NCI-H524 (cell line): ENCODE results near the gene CAP2.

Source experiments
- DNase-seq, 2 experiments: peaks; one replicate each; lab custom pipeline; 2025; lab: John Stamatoyannopoulos, UW

The CAP2 gene

GRCh38 chr6:17392978-17393891 lies at the start of gene CAP2:
Gene CAP2, plus strand, starts transcription at chr6:17393595. Its CDS starts 27,961 bp downstream, at chr6:17421556.
- peak; percentile 75 to 81 for DNase-seq

- no peak for DNase-seq
Observed at GRCh38 chr6:17347012-17347411, 46.4 kb upstream of the CAP2 start.

GRCh38 chr6:17349427-17349826 lies 44.0 kb upstream of the CAP2 start:
- no peak for DNase-seq

GRCh38 chr6:17352302-17352701 lies 41.1 kb upstream of the CAP2 start:
- no peak for DNase-seq

- no peak for DNase-seq
Observed at GRCh38 chr6:17353440-17354175, 39.8 kb upstream of the CAP2 start.

GRCh38 chr6:17354700-17355403 lies 38.5 kb upstream of the CAP2 start:
- DNase-seq, result no peak

GRCh38 chr6:17355404-17355774 lies 38.0 kb upstream of the CAP2 start:
- no peak for DNase-seq

- no peak for DNase-seq
Observed at GRCh38 chr6:17358515-17358914, 34.9 kb upstream of the CAP2 start.

GRCh38 chr6:17360564-17360963 lies 32.8 kb upstream of the CAP2 start:
- DNase-seq, result no peak

GRCh38 chr6:17361013-17361412 lies 32.4 kb upstream of the CAP2 start:
- DNase-seq, result no peak

GRCh38 chr6:17365961-17366360 lies 27.4 kb upstream of the CAP2 start:
- no peak for DNase-seq

- DNase-seq, result no peak
Observed at GRCh38 chr6:17367868-17368267, 25.5 kb upstream of the CAP2 start.

- no peak for DNase-seq
Observed at GRCh38 chr6:17381424-17382147, 11.8 kb upstream of the CAP2 start.

- peak; percentile 71 to 78 for DNase-seq
Observed at GRCh38 chr6:17385660-17386059, 7.7 kb upstream of the CAP2 start.

- no peak for DNase-seq
Observed at GRCh38 chr6:17388365-17388764, 5.0 kb upstream of the CAP2 start.

GRCh38 chr6:17389274-17389847 lies 4.0 kb upstream of the CAP2 start:
- no peak for DNase-seq

GRCh38 chr6:17390276-17390675 lies 3.1 kb upstream of the CAP2 start:
- no peak for DNase-seq

- DNase-seq, result no peak
Observed at GRCh38 chr6:17391976-17392375, 1.4 kb upstream of the CAP2 start.

GRCh38 chr6:17393892-17394631 lies 667 bp downstream of the CAP2 start:
- peak; percentile 22 to 29 for DNase-seq

- DNase-seq, result no peak
Observed at GRCh38 chr6:17395112-17395511, 1.7 kb downstream of the CAP2 start.

GRCh38 chr6:17396256-17396655 lies 2.9 kb downstream of the CAP2 start:
- no peak for DNase-seq
